ENCODE results near the gene CDC37L1.

GRCh38 chr9:4668604-4669003 lies 10.8 kb upstream of the CDC37L1 start:
- TF ChIP-seq CTCF (IDR thresholded peaks at IDR 0.05) (no peak), POLR2A (IDR thresholded peaks at IDR 0.05) (no peak)

All from thyroid gland (tissue), 4 donors.